ENCODE data around the gene TNFRSF4.

GRCh38 chr1:1238702-1239178 is 24.8 kb upstream of the TNFRSF4 start:
- TF ChIP-seq CTCF (IDR thresholded peaks at IDR 0.05) = no peak
- no peak for TF ChIP-seq POLR2AphosphoS5 (IDR thresholded peaks at IDR 0.05; ENCODE audit: insufficient read depth in 1 of 2, low read depth in 1 of 2)
- no peak for TF ChIP-seq POLR2A (IDR thresholded peaks at IDR 0.05)
